BE2C (cell line): ENCODE measurements around the gene LRRC8D.

Experiments used
- DNase-seq: peaks from one replicate; pipeline ENCODE4 v3.0.0-alpha.2; 2020
- H3K27me3 ChIP-seq: fragments of 250-450 bp; sonication (Bioruptor Pico); 2 replicates; pipeline ENCODE4 v1.5.1; 2020; ENCODE audit warnings: mild to moderate bottlenecking
- H3K36me3 ChIP-seq: fragments of 250-450 bp; sonication (Bioruptor Pico); 2 replicates; pipeline ENCODE4 v1.5.1; 2020; ENCODE audit warnings: mild to moderate bottlenecking
- H3K4me1 ChIP-seq: fragments of 250-450 bp; sonication (Bioruptor Pico); 2 replicates; pipeline ENCODE4 v1.5.1; 2020
- H3K4me3 ChIP-seq: 2 replicates; pipeline ENCODE4 v1.5.1; 2011; ENCODE audit warnings: low read depth, low read length
- H3K9me3 ChIP-seq: fragments of 250-450 bp; sonication (Bioruptor Pico); 2 replicates; pipeline ENCODE4 v1.5.1; 2020
- CTCF ChIP-seq: IDR thresholded peaks from 2 replicates; pipeline ENCODE4 v1.5.1; 2012; ENCODE audit warnings: mild to moderate bottlenecking, low read depth, low read length

Gene LRRC8D

GRCh38 chr1:89876463-89876862, 55.6 kb downstream of the LRRC8D start:
- DNase-seq, result no peak
- Histone ChIP-seq H3K9me3 (no peaks in the 10 kb centered on the region), H3K36me3 (no peaks in the 10 kb centered on the region), H3K4me3 (no peak overlapping the region), H3K27me3 (no peaks in the 10 kb centered on the region), H3K4me1 (peaks cover 5% of the 10 kb centered on the region; the same call in 1 of the 2 replicates)
- TF ChIP-seq CTCF, result no peak

- Histone ChIP-seq H3K27me3 (no peaks in the 10 kb centered on the region), H3K4me3 (no peak overlapping the region), H3K36me3 (no peaks in the 10 kb centered on the region), H3K4me1 (peaks cover 5% of the 10 kb centered on the region; the same call in 1 of the 2 replicates), H3K9me3 (no peaks in the 10 kb centered on the region)
- no peak for DNase-seq
- no peak for TF ChIP-seq CTCF
Observed at GRCh38 chr1:89877756-89878155, 56.9 kb downstream of the LRRC8D start.

- Histone ChIP-seq H3K27me3 (no peaks in the 10 kb centered on the region), H3K9me3 (no peaks in the 10 kb centered on the region), H3K36me3 (no peaks in the 10 kb centered on the region), H3K4me3 (no peak overlapping the region), H3K4me1 (peaks cover 5% of the 10 kb centered on the region; the same call in 1 of the 2 replicates)
- TF ChIP-seq CTCF, result no peak
- no peak for DNase-seq
Observed at GRCh38 chr1:89878256-89878655, 57.4 kb downstream of the LRRC8D start.

GRCh38 chr1:89880679-89881078, 59.8 kb downstream of the LRRC8D start:
- Histone ChIP-seq H3K27me3 (no peaks in the 10 kb centered on the region), H3K36me3 (no peaks in the 10 kb centered on the region), H3K9me3 (no peaks in the 10 kb centered on the region), H3K4me3 (no peak overlapping the region), H3K4me1 (no peaks in the 10 kb centered on the region)
- DNase-seq, result no peak
- no peak for TF ChIP-seq CTCF

GRCh38 chr1:89881415-89882058, 60.7 kb downstream of the LRRC8D start:
- H3K4me1 ChIP-seq, result no peaks in the 10 kb centered on the region
- TF ChIP-seq CTCF, result no peak
- peak; percentile 26 for DNase-seq
- H3K9me3 ChIP-seq, result no peaks in the 10 kb centered on the region
- H3K4me3 ChIP-seq, result no peak overlapping the region
- H3K36me3 ChIP-seq, result no peaks in the 10 kb centered on the region
- H3K27me3 ChIP-seq, result no peaks in the 10 kb centered on the region

GRCh38 chr1:89882348-89883029, 61.7 kb downstream of the LRRC8D start:
- Histone ChIP-seq H3K36me3 (no peaks in the 10 kb centered on the region), H3K4me3 (no peak overlapping the region), H3K4me1 (no peaks in the 10 kb centered on the region; the same call in 1 of the 2 replicates), H3K9me3 (no peaks in the 10 kb centered on the region), H3K27me3 (no peaks in the 10 kb centered on the region)
- TF ChIP-seq CTCF, result no peak
- DNase-seq, result no peak
